Subcutaneous abdominal adipose tissue (tissue), 5 donors: ENCODE results near the gene SLC38A10.

Experiments
- H3K27ac ChIP-seq: one replicate; pipeline ENCODE4 v1.7.0; 2013; ENCODE audit warnings: low read depth, mild to moderate bottlenecking, inconsistent platforms, low read length, moderate library complexity
- H3K27me3 ChIP-seq, 5 donors: one replicate each; pipeline ENCODE4 v1.7.0; 2013; ENCODE audit warnings: low read length in 5 of 5, inconsistent platforms in 1 of 5; ENCODE audit not compliant: control insufficient read depth in 5 of 5, insufficient read depth in 4 of 5
- H3K36me3 ChIP-seq, 5 donors: one replicate each; pipeline ENCODE4 v1.7.0; 2013; ENCODE audit warnings: low read length in 5 of 5; ENCODE audit not compliant: control insufficient read depth in 5 of 5, insufficient read depth in 5 of 5
- H3K4me1 ChIP-seq, 5 donors: one replicate each; pipeline ENCODE4 v1.7.0; 2013; ENCODE audit warnings: low read length in 5 of 5, mild to moderate bottlenecking in 3 of 5, moderate library complexity in 1 of 5; ENCODE audit not compliant: control insufficient read depth in 5 of 5, insufficient read depth in 5 of 5
- H3K4me3 ChIP-seq, 5 donors: one replicate each; pipeline ENCODE4 v1.7.0; 2013; ENCODE audit warnings: low read length in 5 of 5, low read depth in 1 of 5
- H3K9ac ChIP-seq, 5 donors: one replicate each; pipeline ENCODE4 v1.7.0; 2013; ENCODE audit warnings: low read length in 5 of 5, mild to moderate bottlenecking in 4 of 5, moderate library complexity in 3 of 5
- H3K9me3 ChIP-seq, 5 donors: one replicate each; pipeline ENCODE4 v1.7.0; 2013; ENCODE audit warnings: low read length in 5 of 5; ENCODE audit not compliant: control insufficient read depth in 5 of 5
- donor health status: healthy.
- donor health status: healthy.
- donor health status: healthy.
- donor health status: healthy.
- donor health status: healthy.

Gene SLC38A10

DNA sequence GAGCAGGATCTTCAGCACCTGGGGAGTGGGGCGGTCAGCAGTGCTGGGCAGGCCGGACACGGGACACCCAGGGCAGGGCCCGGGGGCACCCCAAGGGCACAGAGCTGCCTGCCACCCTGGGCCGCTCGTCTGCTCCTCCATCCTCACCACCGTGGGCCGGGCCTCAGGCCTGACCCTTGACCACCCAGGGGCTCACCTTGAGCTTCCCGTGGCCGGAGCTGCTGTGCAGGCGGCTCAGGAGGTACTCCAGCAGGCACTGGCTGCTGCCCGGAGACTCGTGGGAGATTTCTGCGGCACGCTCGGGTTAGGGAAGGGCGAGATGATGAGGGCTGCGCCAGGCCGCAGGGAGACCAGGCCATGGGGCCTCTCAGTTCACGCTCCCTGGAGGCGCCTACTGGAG lies 58.3 kb downstream of the SLC38A10 start:
- Histone ChIP-seq H3K4me3 (no peak overlapping the region), H3K36me3 (peaks cover 0 to 37% (median 21%) of the 10 kb centered on the region in 5 donors), H3K4me1 (peaks cover 12 to 35% (median 31%) of the 10 kb centered on the region in 5 donors), H3K9me3 (no peaks in the 10 kb centered on the region), H3K27ac (no peak overlapping the region), H3K9ac (no peak overlapping the region), H3K27me3 (no peaks in the 10 kb centered on the region)

DNA sequence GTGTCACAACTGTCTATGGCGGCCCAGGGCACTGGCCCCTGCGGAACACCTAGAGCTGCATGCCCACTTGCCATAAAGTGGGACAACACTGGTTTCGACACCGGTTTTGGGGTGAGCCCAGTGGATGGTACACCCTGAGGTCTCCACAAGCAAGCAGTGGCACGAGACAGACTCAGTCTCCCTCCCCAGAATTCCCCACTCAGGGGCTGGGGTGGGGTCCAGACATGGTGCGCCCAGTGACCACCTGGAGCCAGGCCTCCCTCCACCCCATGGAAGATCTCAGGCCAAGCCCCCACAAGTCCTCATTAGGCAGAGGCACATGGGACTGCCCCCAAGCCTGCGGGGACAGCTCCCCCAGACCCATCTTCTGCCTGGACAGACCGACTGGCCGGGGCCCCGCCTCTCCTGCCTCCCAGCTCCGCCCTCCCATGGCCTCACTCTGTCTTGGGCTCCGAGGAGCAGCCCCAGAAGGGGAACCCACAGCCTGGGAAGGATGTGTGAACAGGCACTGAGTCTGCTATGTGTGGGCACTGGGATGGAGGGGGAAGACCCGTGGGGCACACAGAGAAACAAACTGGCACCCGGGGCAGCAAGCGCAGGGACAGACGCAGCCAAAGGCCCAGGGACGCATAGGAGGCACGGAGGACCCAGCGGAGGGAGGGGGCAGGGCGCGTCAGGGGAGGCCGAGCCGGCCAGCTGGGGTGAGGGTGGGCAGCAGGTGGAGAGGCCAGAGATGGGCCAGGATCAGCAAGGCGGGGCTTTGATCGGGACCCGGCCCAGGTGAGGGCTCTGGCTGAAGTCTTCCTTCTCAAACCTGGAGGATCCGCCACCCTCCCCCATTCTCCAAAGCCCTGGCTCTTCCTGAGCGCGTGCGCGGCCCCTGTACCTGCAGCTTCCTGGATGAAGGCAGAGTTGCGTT lies 59.0 kb downstream of the SLC38A10 start:
- no peak overlapping the region for H3K27ac ChIP-seq
- no peaks in the 10 kb centered on the region for H3K9me3 ChIP-seq
- H3K27me3 ChIP-seq = no peaks in the 10 kb centered on the region
- peaks cover 0 to 40% (median 28%) of the 10 kb centered on the region in 5 donors for H3K36me3 ChIP-seq
- H3K4me3 ChIP-seq = no peak overlapping the region
- H3K4me1 ChIP-seq = peaks cover 12 to 35% (median 31%) of the 10 kb centered on the region in 5 donors
- no peak overlapping the region for H3K9ac ChIP-seq

GRCh38 chr17:81234940-81235821 lies 59.9 kb downstream of the SLC38A10 start:
- H3K36me3 ChIP-seq = peaks cover 0 to 46% (median 37%) of the 10 kb centered on the region in 5 donors
- H3K27me3 ChIP-seq = no peaks in the 10 kb centered on the region
- no peak overlapping the region for H3K27ac ChIP-seq
- no peak overlapping the region for H3K4me3 ChIP-seq
- H3K9me3 ChIP-seq = no peaks in the 10 kb centered on the region
- peaks cover 12 to 29% (median 29%) of the 10 kb centered on the region in 5 donors for H3K4me1 ChIP-seq
- H3K9ac ChIP-seq = peak overlapping the region in 1 of 5 donors; percentile 25

GRCh38 chr17:81234506-81234855 lies 60.6 kb downstream of the SLC38A10 start:
- H3K9ac ChIP-seq = no peak overlapping the region
- peaks cover 0 to 53% (median 43%) of the 10 kb centered on the region in 5 donors for H3K36me3 ChIP-seq
- no peak overlapping the region for H3K4me3 ChIP-seq
- H3K27ac ChIP-seq = no peak overlapping the region
- peaks cover 10 to 23% (median 22%) of the 10 kb centered on the region in 5 donors for H3K4me1 ChIP-seq
- H3K27me3 ChIP-seq = no peaks in the 10 kb centered on the region
- H3K9me3 ChIP-seq = no peaks in the 10 kb centered on the region

DNA sequence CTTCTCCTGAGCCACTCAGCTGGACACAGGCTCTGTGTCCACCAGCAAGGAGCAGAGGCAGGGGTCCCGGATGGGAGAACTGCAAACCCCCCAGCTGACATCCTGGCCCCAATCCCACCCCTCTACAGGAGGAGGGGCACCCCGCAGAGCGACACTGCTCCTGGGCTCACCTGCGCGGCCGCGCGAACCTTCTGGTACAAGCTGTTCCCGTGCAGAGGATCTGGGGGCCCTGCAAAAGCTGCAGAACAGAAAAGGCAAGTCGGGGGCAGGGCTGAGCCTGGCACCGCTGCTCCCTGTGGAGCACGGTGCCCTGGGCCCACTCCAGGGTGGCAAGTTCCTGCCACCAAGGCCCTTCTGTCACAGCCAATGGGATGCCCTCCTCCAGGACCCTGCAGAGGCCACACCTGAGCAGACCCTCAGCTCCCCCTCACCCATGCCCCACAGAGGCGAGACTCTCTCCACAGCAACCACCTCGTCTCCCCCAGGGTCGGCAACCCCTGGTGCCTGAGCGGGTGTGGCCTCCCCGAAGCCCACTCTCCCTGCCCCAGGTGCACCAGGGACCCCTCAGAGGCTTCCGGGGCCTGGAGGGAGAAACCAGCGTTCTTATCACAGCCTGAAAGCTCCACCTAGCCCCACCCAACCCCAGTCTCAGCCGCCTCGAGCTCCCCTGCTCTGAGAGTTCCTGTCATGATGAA lies 61.1 kb downstream of the SLC38A10 start:
- no peaks in the 10 kb centered on the region for H3K9me3 ChIP-seq
- no peak overlapping the region for H3K27ac ChIP-seq
- H3K4me3 ChIP-seq = no peak overlapping the region
- no peaks in the 10 kb centered on the region for H3K27me3 ChIP-seq
- H3K4me1 ChIP-seq = peaks cover 10 to 23% (median 22%) of the 10 kb centered on the region in 5 donors
- H3K9ac ChIP-seq = no peak overlapping the region
- peaks cover 0 to 56% (median 46%) of the 10 kb centered on the region in 5 donors for H3K36me3 ChIP-seq

GRCh38 chr17:81233316-81233715 lies 61.8 kb downstream of the SLC38A10 start:
- Histone ChIP-seq H3K9me3 (no peaks in the 10 kb centered on the region), H3K4me3 (no peak overlapping the region), H3K27me3 (no peaks in the 10 kb centered on the region), H3K27ac (no peak overlapping the region), H3K9ac (no peak overlapping the region), H3K4me1 (peaks cover 10 to 24% (median 19%) of the 10 kb centered on the region in 5 donors), H3K36me3 (peaks cover 0 to 63% (median 52%) of the 10 kb centered on the region in 5 donors)

GRCh38 chr17:81232616-81233241 lies 62.4 kb downstream of the SLC38A10 start:
- H3K4me1 ChIP-seq = peaks cover 6 to 18% (median 13%) of the 10 kb centered on the region in 5 donors
- no peak overlapping the region for H3K27ac ChIP-seq
- no peaks in the 10 kb centered on the region for H3K9me3 ChIP-seq
- peaks cover 0 to 65% (median 52%) of the 10 kb centered on the region in 5 donors for H3K36me3 ChIP-seq
- no peak overlapping the region for H3K4me3 ChIP-seq
- no peaks in the 10 kb centered on the region for H3K27me3 ChIP-seq
- no peak overlapping the region for H3K9ac ChIP-seq

DNA sequence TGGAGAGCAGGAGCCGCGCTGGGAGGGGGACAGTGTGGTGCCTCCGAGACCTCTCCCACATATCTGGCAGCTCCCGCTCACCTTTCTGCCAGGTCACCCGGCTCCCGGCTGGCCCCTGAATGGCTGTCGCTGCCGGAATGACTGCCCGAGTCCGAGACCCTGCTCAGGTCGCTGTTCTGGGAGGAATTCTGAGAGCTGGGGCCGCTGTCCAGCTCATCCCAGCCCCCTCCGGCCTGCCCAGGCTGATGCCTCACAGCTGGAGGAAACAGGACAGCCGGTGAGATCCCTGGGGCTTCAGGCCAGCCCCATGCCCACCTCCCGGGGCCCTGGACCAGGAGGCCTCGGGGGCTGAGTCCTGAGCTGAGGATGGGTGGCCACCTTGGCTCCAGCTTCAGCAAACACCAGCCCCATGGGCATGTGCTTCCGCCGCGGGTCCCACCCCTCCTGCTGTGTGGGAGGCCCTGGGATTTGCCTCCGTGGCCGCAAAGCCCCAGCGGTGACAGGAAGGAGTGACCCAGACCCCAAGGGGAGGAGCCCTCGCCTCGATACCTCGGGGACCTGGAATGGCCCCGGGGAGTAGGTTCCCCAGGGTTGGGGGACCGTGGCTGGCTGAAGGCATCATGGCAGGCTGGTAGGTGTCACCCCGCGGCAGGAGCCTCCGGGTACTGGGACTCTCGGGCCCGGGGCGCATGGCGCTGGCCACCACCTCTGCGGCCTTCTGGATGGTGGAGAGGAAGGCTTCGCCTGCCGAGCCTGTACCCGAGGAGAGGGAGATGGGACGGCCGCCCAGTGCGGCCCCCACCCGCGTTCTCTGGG lies 63.1 kb downstream of the SLC38A10 start:
- peaks cover 0 to 2% (median 0%) of the 10 kb centered on the region in 5 donors for H3K9me3 ChIP-seq
- H3K36me3 ChIP-seq = peaks cover 0 to 65% (median 52%) of the 10 kb centered on the region in 5 donors
- no peak overlapping the region for H3K4me3 ChIP-seq
- H3K9ac ChIP-seq = no peak overlapping the region
- H3K27me3 ChIP-seq = no peaks in the 10 kb centered on the region
- peaks cover 0 to 11% (median 6%) of the 10 kb centered on the region in 5 donors for H3K4me1 ChIP-seq
- H3K27ac ChIP-seq = no peak overlapping the region
